Activated naive CD8-positive, alpha-beta T cell treated with anti-CD3 and anti-CD28 coated beads for 36 hours (primary cell): Measurements from ENCODE around the gene ITGAD. TPM values are rescaled to one million over a fixed set of nuclear protein-coding genes. Genes with fewer than 3 reads are reported as not detected.

Experiments
- DNase-seq: peaks from one replicate; pipeline ENCODE4 v3.0.0; 2021
- H3K27ac Mint-ChIP-seq: one replicate; pipeline ENCODE4 v1.8.0; 2022; ENCODE audit warnings: mild to moderate bottlenecking, moderate library complexity, mixed read lengths
- H3K27me3 Mint-ChIP-seq: one replicate; pipeline ENCODE4 v1.8.0; 2022; ENCODE audit warnings: mild to moderate bottlenecking, mixed read lengths
- H3K36me3 Mint-ChIP-seq: one replicate; pipeline ENCODE4 v1.8.0; 2021; ENCODE audit warnings: mild to moderate bottlenecking, mixed read lengths
- H3K4me1 Mint-ChIP-seq: one replicate; pipeline ENCODE4 v1.8.0; 2021; ENCODE audit warnings: mixed read lengths
- H3K4me3 Mint-ChIP-seq: one replicate; pipeline ENCODE4 v1.8.0; 2022; ENCODE audit warnings: mild to moderate bottlenecking, moderate library complexity, mixed read lengths
- H3K9me3 Mint-ChIP-seq: one replicate; pipeline ENCODE4 v1.8.0; 2022; ENCODE audit warnings: mixed read lengths
- total RNA-seq, 2 experiments: library from RNA; stranded (reverse); gene quantifications; one replicate each; pipeline ENCODE4 v1.2.3, GENCODE V29; 2021

Gene ITGAD
- total RNA-seq, 2 experiments from 2014 or later: not detected

DNA sequence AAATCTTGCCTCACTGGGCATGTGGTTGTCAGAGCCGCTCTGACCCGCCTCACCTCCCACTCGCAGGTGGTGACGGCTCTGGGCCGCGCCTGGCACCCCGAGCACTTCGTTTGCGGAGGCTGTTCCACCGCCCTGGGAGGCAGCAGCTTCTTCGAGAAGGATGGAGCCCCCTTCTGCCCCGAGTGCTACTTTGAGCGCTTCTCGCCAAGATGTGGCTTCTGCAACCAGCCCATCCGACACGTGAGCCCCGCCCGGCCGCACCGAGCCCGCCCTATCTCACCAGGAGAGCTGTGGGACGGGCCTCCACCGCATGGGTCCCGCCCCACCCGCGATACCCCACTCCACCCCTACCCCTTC lies 82.8 kb downstream of the ITGAD start:
- H3K27me3 Mint-ChIP-seq: peaks cover 26% of the 10 kb centered on the region
- DNase-seq: no peak

More for the DNA sequence above, 82.8 kb downstream of the ITGAD start:
- Mint-ChIP-seq H3K4me3 (peak overlapping the region; percentile 75), H3K36me3 (no peaks in the 10 kb centered on the region), H3K27ac (no peak overlapping the region), H3K9me3 (no peaks in the 10 kb centered on the region), H3K4me1 (peaks cover 18% of the 10 kb centered on the region)

Other genes with a start within 250 kb of the ITGAD start
- under 1 TPM in 1 of 2 experiments, not detected in 1; 0.74 TPM for gene PRSS36, start 243.3 kb upstream of the ITGAD start, total RNA-seq
- gene FUS, start 213.2 kb upstream of the ITGAD start, total RNA-seq: 100 to 1,000 TPM; 817 to 858 TPM
- gene PYCARD, start 190.6 kb upstream of the ITGAD start, total RNA-seq: 1 to 10 TPM; 5.0 to 5.2 TPM
- not detected for gene TRIM72, start 179.2 kb upstream of the ITGAD start, total RNA-seq
- gene PYDC1, start 176.2 kb upstream of the ITGAD start, total RNA-seq: not detected
- under 1 TPM; 0.38 to 0.68 TPM for gene ITGAM, start 133.4 kb upstream of the ITGAD start, total RNA-seq
- 1 to 10 TPM; 1.4 to 1.6 TPM for gene ITGAX, start 38.2 kb upstream of the ITGAD start, total RNA-seq
- gene COX6A2, start 35.0 kb downstream of the ITGAD start, total RNA-seq: not detected
- under 1 TPM in 1 of 2 experiments, not detected in 1; 0.12 TPM for gene ZNF843, start 49.5 kb downstream of the ITGAD start, total RNA-seq
- gene ARMC5, start 66.2 kb downstream of the ITGAD start, total RNA-seq: 10 to 100 TPM; 13.7 to 14.3 TPM
- under 1 TPM; 0.32 to 0.49 TPM for gene TGFB1I1, start 78.8 kb downstream of the ITGAD start, total RNA-seq
- gene SLC5A2, start 89.8 kb downstream of the ITGAD start, total RNA-seq: under 1 TPM in 1 of 2 experiments, not detected in 1; 0.08 TPM
- 10 to 100 TPM; 36.6 to 37.4 TPM for gene RUSF1, start 115.1 kb downstream of the ITGAD start, total RNA-seq
- gene AHSP, start 134.6 kb downstream of the ITGAD start, total RNA-seq: not detected